LNCaP clone FGC (cell line): ENCODE results near the gene MRAS.

Source experiments
- DNase-seq: peaks from one replicate; pipeline ENCODE4 v3.0.0-alpha.2; 2011; ENCODE audit warnings: low read depth
- H3K4me3 ChIP-seq: 2 replicates; pipeline ENCODE4 v1.5.1; 2011; ENCODE audit warnings: mild to moderate bottlenecking, low read depth, low read length, control low read depth
- TF ChIP-seq, protein P1 (sequence below): IDR thresholded peaks from 2 replicates; pipeline ENCODE4 v1.5.1; 2012; ENCODE audit warnings: mild to moderate bottlenecking; ENCODE audit not compliant: control insufficient read depth, insufficient read depth; ENCODE audit errors: extremely low read depth

The MRAS gene

DNA sequence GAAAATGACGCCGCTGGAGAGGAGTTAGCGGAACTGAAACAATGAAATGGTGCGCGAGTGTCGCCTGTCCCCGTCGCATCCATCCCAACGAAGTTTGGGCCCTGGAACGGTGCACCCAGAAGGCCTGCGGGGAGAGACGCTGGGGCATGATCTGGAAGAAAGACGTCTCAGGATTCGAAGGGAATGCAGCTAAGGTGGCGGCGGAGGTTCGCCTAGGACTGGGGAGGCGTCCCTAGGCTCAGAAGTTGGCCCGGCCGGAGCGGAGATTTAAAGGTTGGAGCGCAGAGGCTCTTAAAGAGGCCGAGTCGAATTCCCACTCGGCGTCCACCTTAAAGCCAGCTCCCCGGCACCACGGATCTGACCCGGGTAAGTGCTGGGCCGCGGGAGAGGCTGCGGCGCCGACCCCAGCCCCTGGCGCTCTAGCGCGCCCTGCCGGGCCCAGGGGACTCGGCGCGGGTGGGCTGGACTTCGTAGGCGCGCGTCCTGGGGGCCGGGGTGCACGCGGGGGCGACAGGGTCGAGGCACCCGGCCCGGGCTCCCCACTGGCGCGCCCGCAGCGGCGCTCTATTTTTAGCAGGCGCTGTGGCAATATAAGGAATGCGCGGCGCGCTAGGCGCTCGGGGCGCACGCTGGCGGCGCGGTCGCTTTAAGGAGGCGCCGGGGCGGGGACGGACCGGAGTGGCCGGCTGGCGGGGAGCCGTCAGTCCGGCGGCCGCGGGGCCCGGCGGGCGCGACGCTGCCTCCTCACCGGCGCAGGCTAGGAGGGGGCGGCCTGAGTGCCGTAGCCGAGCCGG, at the start of gene MRAS:
Gene MRAS, plus strand, starts transcription at position 620 of the 794 bp plus-strand sequence. CDS start 24,305 bp downstream, outside the sequence.
- TF ChIP-seq, protein P1, sequence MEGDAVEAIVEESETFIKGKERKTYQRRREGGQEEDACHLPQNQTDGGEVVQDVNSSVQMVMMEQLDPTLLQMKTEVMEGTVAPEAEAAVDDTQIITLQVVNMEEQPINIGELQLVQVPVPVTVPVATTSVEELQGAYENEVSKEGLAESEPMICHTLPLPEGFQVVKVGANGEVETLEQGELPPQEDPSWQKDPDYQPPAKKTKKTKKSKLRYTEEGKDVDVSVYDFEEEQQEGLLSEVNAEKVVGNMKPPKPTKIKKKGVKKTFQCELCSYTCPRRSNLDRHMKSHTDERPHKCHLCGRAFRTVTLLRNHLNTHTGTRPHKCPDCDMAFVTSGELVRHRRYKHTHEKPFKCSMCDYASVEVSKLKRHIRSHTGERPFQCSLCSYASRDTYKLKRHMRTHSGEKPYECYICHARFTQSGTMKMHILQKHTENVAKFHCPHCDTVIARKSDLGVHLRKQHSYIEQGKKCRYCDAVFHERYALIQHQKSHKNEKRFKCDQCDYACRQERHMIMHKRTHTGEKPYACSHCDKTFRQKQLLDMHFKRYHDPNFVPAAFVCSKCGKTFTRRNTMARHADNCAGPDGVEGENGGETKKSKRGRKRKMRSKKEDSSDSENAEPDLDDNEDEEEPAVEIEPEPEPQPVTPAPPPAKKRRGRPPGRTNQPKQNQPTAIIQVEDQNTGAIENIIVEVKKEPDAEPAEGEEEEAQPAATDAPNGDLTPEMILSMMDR = peak; percentile 42
- peak; percentile 30 for DNase-seq
- peak within 1 kb of the TSS; percentile 55 for H3K4me3 ChIP-seq

DNA sequence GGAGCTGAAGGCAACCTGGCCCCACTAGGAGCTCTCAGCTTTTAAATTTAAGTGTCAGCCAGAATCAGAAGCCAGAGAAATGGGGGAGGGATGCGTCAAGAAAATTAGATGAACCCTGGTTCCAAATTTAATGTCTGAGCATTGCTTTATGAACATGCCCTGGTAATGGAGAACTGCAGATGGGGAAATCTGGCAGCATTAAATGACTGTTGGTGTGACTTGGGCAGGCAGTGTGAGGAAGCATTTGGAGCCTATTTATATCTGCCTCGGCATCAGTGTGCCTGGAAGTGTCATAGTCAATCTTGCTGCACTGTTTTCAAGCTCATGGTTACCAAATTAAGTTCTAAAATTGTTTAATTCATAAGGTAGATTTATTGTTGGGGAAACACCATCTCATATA, 47.7 kb upstream of the MRAS start:
- H3K4me3 ChIP-seq = no peak overlapping the region
- no peak for DNase-seq
- TF ChIP-seq, protein P1 = no peak

DNA sequence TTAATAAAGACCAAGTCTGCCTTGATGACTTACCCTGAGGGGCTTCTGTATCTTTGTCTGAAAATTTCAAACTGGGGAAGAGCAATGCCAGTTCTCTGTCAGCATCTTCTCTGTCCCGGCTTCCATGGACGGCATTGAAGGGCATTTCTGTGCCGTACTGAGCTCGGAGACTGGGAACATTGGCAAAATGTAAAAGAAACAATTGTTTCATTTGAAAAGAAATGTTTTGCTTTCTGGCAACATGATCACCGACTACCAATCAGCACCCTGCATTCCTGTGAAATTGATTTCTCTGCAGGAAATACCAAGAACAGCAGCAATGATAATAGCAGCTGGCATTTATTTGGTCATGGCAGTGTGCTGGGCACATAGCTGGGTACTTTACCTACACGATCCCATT, 44.9 kb upstream of the MRAS start:
- no peak overlapping the region for H3K4me3 ChIP-seq
- DNase-seq = no peak
- TF ChIP-seq, protein P1 = no peak

DNA sequence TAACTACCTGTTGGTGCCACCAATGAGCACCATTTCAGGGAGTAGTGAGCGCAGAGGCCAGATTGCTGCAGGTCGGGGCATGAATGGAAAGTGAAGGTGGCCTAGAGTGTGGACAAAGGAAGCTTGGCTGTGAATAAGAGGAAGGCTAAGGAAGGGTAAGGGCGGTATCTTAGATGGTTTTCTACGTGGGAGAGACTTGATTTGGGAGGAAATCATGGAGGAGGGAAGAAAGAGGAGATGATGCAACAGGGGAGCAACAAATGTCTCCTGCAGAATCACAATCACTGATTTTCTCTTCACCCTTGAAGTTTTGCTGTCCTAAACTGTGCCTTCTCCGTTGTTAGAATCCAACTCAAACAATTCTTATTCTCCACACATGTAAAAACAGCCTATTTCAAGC, 40.5 kb upstream of the MRAS start:
- TF ChIP-seq, protein P1 = no peak
- DNase-seq = no peak
- H3K4me3 ChIP-seq = no peak overlapping the region

DNA sequence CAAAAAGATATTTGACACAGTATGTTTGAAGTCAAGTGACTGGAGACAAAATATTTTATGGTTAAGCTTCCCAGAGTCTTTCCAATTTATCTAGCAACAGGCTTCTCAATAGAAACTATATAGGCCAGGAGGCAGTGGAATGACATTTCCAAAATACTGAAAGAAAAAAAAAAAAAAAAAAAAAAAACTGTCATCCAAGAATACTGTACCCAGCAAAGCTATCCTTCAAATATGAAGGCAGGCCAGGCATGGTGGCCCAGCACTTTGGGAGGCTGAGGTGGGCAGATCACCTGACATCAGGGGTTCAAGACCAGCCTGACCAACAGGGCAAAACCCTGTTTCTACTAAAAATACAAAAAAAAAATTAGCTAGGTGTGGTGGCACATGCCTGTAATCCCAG, 39.6 kb upstream of the MRAS start:
- DNase-seq = no peak
- TF ChIP-seq, protein P1 = no peak
- H3K4me3 ChIP-seq = no peak overlapping the region

DNA sequence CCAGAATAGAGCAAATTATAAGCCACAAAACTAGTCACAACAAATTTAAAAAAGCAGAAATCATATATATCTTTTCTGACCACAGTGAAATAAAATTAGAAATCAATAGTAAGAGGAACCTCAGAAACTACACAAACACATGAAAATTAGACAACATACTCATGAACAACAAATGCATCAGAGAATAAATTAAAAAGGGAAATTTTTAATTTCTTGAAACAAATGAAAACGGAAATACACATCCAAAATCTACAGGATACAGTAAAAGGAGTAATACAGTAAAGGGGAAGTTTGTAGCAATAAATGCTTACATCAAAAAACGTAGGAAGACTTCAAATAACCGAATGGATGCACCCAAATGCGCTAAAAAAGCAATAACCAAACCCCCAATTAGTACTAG, 37.9 kb upstream of the MRAS start:
- H3K4me3 ChIP-seq = no peak overlapping the region
- no peak for DNase-seq
- TF ChIP-seq, protein P1 = no peak

DNA sequence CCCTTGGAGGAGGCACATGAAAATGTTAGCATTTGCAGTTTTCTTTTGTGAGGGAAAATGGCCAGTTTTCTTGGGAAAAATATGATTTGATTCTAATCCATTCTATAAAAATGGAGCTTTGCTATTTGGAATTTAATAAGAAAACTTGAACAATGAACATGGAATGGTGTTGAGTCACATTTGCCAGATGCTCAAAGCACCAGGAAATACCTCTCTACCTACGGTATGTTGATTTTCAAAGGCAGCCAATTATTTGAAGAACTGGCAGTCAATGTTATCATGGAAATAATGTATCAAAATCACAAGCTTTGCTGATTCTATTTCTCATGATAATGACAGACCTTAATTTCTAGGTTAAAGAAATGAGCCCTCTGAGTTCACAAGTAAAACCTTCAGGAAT, 33.6 kb upstream of the MRAS start:
- no peak for DNase-seq
- TF ChIP-seq, protein P1 = no peak
- no peak overlapping the region for H3K4me3 ChIP-seq
